ENCODE results near the gene C9orf72. TPM values are rescaled to one million over a fixed set of nuclear protein-coding genes. Genes with fewer than 3 reads are reported as not detected.
"Not testable (repeated sequence)": the region's sequence is repeated elsewhere in the genome, so short reads cannot be mapped to it uniquely, and the experiment has no call there.

C9orf72 gene
- total RNA-seq, 1 experiment from 2014 or later, result 2.0 TPM

- H3K9me3 ChIP-seq, result no peaks in the 10 kb centered on the region
- no peak for DNase-seq
- no peaks in the 10 kb centered on the region for H3K27me3 ChIP-seq
- H3K4me3 ChIP-seq, result no peak overlapping the region
- no peaks in the 10 kb centered on the region for H3K36me3 ChIP-seq
Observed at GRCh38 chr9:27505744-27506161, 67.5 kb downstream of the C9orf72 start.

DNA sequence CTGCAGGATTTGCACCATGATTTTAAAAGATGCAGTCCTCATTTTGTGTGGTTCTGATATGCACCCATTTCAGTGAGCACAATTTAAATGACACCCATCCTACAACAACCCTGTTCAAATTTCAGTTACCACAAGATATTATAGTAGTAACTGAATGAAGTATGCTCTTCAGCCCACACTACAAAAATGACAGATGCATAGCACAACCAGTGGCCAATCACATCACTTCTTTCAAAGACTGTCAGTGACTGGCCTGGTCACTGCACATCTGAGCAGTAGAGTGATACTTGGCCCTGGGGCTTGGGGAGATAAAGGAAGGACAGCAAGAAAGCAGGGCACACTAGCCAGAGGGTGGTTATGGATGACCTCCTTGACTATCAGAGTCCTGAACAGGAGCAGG, 69.0 kb downstream of the C9orf72 start:
- no peak for DNase-seq
- Histone ChIP-seq H3K9me3 (no peaks in the 10 kb centered on the region), H3K27me3 (no peaks in the 10 kb centered on the region), H3K4me3 (no peak overlapping the region), H3K36me3 (no peaks in the 10 kb centered on the region)

DNA sequence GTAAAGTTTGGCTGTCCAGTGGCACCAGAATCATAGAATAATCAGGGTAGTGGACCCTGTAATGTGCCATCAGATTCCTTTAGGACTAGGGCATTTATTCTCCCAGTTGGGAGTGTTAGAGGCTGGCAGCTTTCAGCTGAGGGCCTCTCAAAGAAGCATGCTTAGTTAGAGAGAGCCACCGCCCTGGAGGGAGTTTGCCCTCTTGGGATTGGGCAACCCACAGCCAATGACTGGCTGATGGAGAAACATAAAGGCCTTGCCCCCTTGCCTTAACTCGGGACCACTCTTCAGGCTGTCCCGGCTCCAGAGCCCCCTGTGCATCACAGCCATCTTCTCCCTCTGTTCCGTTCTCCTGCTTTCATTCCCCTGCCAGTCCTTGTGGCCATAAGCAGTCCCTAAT, 69.7 kb downstream of the C9orf72 start:
- no peak overlapping the region for H3K4me3 ChIP-seq
- DNase-seq, result no peak
- no peaks in the 10 kb centered on the region for H3K9me3 ChIP-seq
- H3K27me3 ChIP-seq, result no peaks in the 10 kb centered on the region
- H3K36me3 ChIP-seq, result no peaks in the 10 kb centered on the region

- not testable (repeated sequence) for H3K4me3 ChIP-seq, H3K27me3 ChIP-seq, DNase-seq, H3K36me3 ChIP-seq, H3K9me3 ChIP-seq
Observed at GRCh38 chr9:27500902-27501301, 72.4 kb downstream of the C9orf72 start.

DNA sequence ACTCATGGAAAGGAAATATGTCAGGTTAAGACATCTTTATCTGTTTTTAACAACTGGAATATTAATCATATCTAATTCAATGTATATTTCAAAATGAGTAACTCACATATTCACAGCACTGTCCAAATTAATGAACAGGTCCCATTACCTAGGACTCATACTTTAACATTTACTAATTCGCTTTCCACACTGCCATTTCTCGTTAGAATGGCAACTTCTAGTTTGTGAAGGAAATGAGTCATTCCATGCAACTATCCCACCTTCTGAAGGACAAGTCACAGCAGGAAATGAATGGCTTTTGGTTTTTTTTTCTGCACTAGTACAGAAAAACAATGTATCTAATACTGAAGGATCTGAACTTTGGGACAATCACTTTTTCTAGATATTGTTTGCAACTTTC, 73.8 kb downstream of the C9orf72 start:
- no peak overlapping the region for H3K4me3 ChIP-seq
- H3K27me3 ChIP-seq, result no peaks in the 10 kb centered on the region
- H3K36me3 ChIP-seq, result no peaks in the 10 kb centered on the region
- DNase-seq, result no peak
- H3K9me3 ChIP-seq, result no peaks in the 10 kb centered on the region

GRCh38 chr9:27497883-27498417, 75.3 kb downstream of the C9orf72 start:
- H3K9me3 ChIP-seq, result no peaks in the 10 kb centered on the region
- no peak overlapping the region for H3K4me3 ChIP-seq
- H3K36me3 ChIP-seq, result no peaks in the 10 kb centered on the region
- DNase-seq, result no peak
- no peaks in the 10 kb centered on the region for H3K27me3 ChIP-seq

Other genes with a start within 250 kb of the C9orf72 start
- not detected in 2 replicates for gene IFNK, start 49.2 kb downstream of the C9orf72 start, total RNA-seq (2014; rRNA removed; shearing (Covaris generic); ENCODE audit: low replicate concordance)
- gene MOB3B, start 43.7 kb downstream of the C9orf72 start, total RNA-seq (2014; rRNA removed; shearing (Covaris generic); ENCODE audit: low replicate concordance), result not detected in 2 replicates

Measured in MG63 (cell line).